Activated CD4-positive, alpha-beta T cell treated with anti-CD3 and anti-CD28 coated beads, Interleukin-2, amount 50 U/mL, for 48 hours (primary cell): ENCODE results near the gene DRGX.

ENCODE experiments used
- DNase-seq, 2 experiments: peaks; one replicate each; pipeline ENCODE4 v3.0.0-alpha.2; 2020

Gene DRGX

GRCh38 chr10:49361178-49361554 is 34.7 kb downstream of the DRGX start:
- DNase-seq, result no peak

GRCh38 chr10:49360271-49361177 is 35.4 kb downstream of the DRGX start:
- DNase-seq, result no peak

GRCh38 chr10:49359349-49360270 is 36.3 kb downstream of the DRGX start:
- DNase-seq, result no peak

GRCh38 chr10:49357910-49358309 is 38.0 kb downstream of the DRGX start:
- DNase-seq, result no peak

GRCh38 chr10:49356944-49357343 is 38.9 kb downstream of the DRGX start:
- DNase-seq, result no peak

- DNase-seq, result no peak
Measured at GRCh38 chr10:49356181-49356580, 39.7 kb downstream of the DRGX start.

GRCh38 chr10:49355221-49355620 is 40.7 kb downstream of the DRGX start:
- DNase-seq, result no peak

GRCh38 chr10:49354593-49354992 is 41.3 kb downstream of the DRGX start:
- DNase-seq, result no peak

GRCh38 chr10:49353895-49354566 is 41.9 kb downstream of the DRGX start:
- DNase-seq, result no peak

- no peak for DNase-seq
Measured at GRCh38 chr10:49353026-49353894, 42.6 kb downstream of the DRGX start.

GRCh38 chr10:49352323-49352722 is 43.6 kb downstream of the DRGX start:
- DNase-seq, result no peak

GRCh38 chr10:49351669-49352068 is 44.2 kb downstream of the DRGX start:
- DNase-seq, result no peak

- DNase-seq, result no peak
Measured at GRCh38 chr10:49350846-49351532, 44.9 kb downstream of the DRGX start.

GRCh38 chr10:49350138-49350537 is 45.8 kb downstream of the DRGX start:
- DNase-seq, result no peak

- DNase-seq, result no peak
Measured at GRCh38 chr10:49349390-49349789, 46.5 kb downstream of the DRGX start.

GRCh38 chr10:49348593-49348992 is 47.3 kb downstream of the DRGX start:
- no peak for DNase-seq

GRCh38 chr10:49347827-49348226 is 48.1 kb downstream of the DRGX start:
- DNase-seq, result no peak

- DNase-seq, result no peak
Measured at GRCh38 chr10:49347342-49347741, 48.5 kb downstream of the DRGX start.

GRCh38 chr10:49344840-49345239 is 51.0 kb downstream of the DRGX start:
- no peak for DNase-seq

- DNase-seq, result no peak
Measured at GRCh38 chr10:49338604-49339003, 57.3 kb downstream of the DRGX start.

GRCh38 chr10:49335364-49335972 is 60.4 kb downstream of the DRGX start:
- no peak for DNase-seq
